HUES6 (cell line): ENCODE measurements around the gene DCLRE1B.

ENCODE experiments used
- H3K27ac ChIP-seq: 2 replicates; pipeline ENCODE4 v1.7.0; 2013; ENCODE audit warnings: low read depth, mild to moderate bottlenecking, low read length, inconsistent platforms
- H3K27me3 ChIP-seq: 2 replicates; pipeline ENCODE4 v1.6.1; 2013; ENCODE audit warnings: low read length; ENCODE audit not compliant: control insufficient read depth, insufficient read depth
- H3K36me3 ChIP-seq: 2 replicates; pipeline ENCODE4 v1.6.1; 2013; ENCODE audit warnings: low read length; ENCODE audit not compliant: control insufficient read depth, insufficient read depth
- H3K4me1 ChIP-seq: 2 replicates; pipeline ENCODE4 v1.6.1; 2013; ENCODE audit warnings: low read length; ENCODE audit not compliant: control insufficient read depth, insufficient read depth
- H3K4me3 ChIP-seq: 2 replicates; pipeline ENCODE4 v1.5.1; 2013; ENCODE audit warnings: low read depth, low read length
- H3K9ac ChIP-seq: one replicate; pipeline ENCODE4 v1.6.1; 2013; ENCODE audit warnings: mild to moderate bottlenecking, low read length
- H3K9me3 ChIP-seq: 2 replicates; pipeline ENCODE4 v1.6.1; 2013; ENCODE audit warnings: low read depth, low read length; ENCODE audit not compliant: control insufficient read depth, insufficient read depth

The DCLRE1B gene

GRCh38 chr1:113912594-113913311 lies 7.6 kb downstream of the DCLRE1B start:
- Histone ChIP-seq H3K9ac (no peak overlapping the region), H3K9me3 (no peaks in the 10 kb centered on the region), H3K27ac (no peak overlapping the region), H3K27me3 (no peaks in the 10 kb centered on the region), H3K4me1 (no peaks in the 10 kb centered on the region), H3K36me3 (peaks cover 45% of the 10 kb centered on the region), H3K4me3 (no peak overlapping the region)

DNA sequence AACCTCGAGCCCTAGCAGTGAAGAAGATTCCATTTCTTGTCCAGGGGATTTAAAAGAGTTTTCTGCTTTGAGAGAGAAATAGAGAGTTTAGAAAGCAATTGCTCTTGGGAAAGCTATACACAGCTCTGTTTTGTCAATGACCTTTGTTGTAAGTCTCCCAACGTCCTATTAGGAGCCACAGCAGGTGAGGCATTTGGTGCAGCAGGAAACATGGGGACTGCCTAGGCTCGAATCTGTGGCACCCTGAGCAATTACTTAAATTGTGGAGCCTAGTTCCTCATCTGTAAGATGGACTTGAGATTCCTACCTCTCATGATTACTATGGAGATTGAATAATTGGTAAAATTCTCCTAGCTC lies 8.2 kb downstream of the DCLRE1B start:
- no peak overlapping the region for H3K27ac ChIP-seq

DNA sequence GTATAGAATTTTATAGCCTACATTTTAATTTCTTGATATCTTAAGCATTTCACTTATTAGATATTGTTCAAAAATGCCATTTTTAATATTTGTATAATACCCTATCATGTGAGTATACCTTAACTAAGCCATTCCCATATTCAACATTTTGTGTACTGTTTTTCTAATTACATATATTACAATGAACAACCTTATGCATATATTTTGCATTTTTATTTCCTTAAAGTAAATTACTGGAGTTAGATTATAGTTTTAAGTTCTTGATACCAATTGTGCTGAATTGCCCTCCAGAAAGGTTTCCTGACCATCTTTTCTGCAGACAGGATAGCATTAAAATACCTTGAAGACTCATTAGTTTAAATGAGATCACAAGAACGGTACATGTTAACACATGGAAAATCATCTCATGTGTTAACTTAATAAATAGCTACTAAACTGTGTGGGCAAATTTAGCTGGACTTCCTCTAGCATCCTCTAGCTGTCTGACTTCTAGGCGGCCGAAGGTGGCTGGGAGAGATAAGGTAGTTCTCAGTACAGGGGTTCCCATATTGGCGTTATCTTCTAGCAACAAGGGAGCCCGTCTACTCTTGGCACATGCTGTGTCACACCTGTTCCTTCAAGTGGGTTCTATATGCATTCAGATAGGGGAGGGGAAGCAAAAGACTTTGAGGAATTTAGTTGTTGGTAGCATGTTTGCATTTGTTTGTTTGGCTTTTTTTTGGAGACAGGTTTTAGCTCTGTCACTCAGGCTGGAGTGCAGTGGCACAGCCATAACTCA lies 8.9 kb downstream of the DCLRE1B start:
- Histone ChIP-seq H3K27me3 (no peaks in the 10 kb centered on the region), H3K36me3 (peaks cover 32% of the 10 kb centered on the region), H3K27ac (no peak overlapping the region), H3K9me3 (no peaks in the 10 kb centered on the region), H3K4me3 (no peak overlapping the region), H3K9ac (no peak overlapping the region), H3K4me1 (no peaks in the 10 kb centered on the region)

More for the DNA sequence above, 8.2 kb downstream of the DCLRE1B start:
- no peaks in the 10 kb centered on the region for H3K9me3 ChIP-seq
- peaks cover 39% of the 10 kb centered on the region for H3K36me3 ChIP-seq
- H3K9ac ChIP-seq, result no peak overlapping the region
- no peaks in the 10 kb centered on the region for H3K27me3 ChIP-seq
- H3K4me1 ChIP-seq, result no peaks in the 10 kb centered on the region
- no peak overlapping the region for H3K4me3 ChIP-seq

DNA sequence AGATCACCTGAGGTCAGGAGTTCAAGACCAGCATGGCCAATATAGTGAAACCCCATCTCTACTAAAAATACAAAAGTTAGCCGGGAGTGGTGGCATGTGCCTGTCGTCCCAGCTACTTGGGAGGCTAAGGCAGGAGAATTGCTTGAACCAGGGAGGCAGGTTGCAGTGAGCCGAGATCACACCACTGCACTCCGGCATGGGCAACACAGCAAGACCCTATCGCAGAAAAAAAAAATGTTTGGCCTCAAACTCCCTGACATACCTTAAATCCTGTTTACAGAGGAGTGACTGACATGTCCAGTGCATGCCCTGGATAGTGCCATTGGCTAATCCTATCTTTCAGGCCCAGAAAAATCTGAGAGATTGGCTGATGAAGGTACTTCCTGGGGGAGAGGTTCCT lies 11.8 kb downstream of the DCLRE1B start:
- no peaks in the 10 kb centered on the region for H3K27me3 ChIP-seq
- H3K9me3 ChIP-seq, result no peaks in the 10 kb centered on the region
- H3K9ac ChIP-seq, result no peak overlapping the region
- H3K4me1 ChIP-seq, result no peaks in the 10 kb centered on the region
- peaks cover 6% of the 10 kb centered on the region; the same call in 1 of the 2 replicates for H3K36me3 ChIP-seq
- H3K27ac ChIP-seq, result no peak overlapping the region
- no peak overlapping the region for H3K4me3 ChIP-seq

DNA sequence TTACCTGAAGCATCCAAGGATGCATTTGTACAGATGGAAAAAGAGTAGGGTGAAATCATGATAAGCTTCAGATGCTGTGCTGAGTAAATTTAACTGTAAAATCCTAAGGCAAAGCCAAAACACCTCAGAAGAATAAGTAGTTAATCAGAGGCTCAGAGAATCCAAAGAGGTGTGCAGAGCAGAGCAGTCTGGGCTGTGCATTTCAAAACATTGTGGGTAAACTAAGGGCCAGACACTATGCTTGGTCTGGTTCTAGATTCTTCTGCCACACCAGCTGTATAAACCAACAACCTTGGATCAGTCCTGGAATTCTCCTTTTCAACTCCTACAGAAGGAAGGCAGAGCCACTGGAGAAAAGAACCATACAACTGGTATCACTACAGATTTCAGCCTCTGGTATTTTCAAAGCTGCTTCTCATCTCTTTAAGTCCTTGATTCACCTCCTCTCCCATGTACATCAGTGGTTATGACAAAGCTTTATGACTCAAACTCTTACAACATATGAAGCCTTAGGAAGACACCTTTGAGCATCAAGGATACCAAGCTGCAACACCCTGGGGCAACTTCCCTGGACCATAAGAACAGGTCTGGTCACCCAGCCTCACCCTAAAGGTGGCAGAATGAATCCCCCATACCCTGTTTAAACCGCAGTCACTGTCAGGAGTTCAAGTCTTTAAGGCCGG lies 12.4 kb downstream of the DCLRE1B start:
- H3K36me3 ChIP-seq, result peaks cover 4% of the 10 kb centered on the region; the same call in 1 of the 2 replicates
- H3K9me3 ChIP-seq, result no peaks in the 10 kb centered on the region
- H3K27ac ChIP-seq, result no peak overlapping the region
- H3K9ac ChIP-seq, result no peak overlapping the region
- no peaks in the 10 kb centered on the region for H3K4me1 ChIP-seq
- no peaks in the 10 kb centered on the region for H3K27me3 ChIP-seq
- no peak overlapping the region for H3K4me3 ChIP-seq

DNA sequence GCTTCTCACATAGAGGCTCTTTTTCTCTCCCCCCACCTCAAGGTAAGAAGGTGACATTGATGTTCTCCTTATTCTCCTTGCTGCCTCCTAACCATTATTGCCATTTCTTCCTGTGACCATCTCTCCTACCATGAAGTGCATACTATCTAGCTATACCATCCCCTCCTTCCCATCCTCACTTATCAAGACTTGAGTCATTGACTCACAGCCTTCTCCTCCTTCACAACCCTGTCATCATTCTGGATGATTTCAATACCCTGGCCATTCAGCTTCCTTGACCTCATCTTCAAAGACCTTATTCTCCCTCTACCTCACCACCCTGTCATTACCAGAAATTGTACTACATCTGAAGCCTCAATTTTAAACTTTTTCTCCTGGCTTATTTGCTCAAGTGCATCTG lies 13.1 kb downstream of the DCLRE1B start:
- no peak overlapping the region for H3K4me3 ChIP-seq
- H3K4me1 ChIP-seq, result no peaks in the 10 kb centered on the region
- H3K36me3 ChIP-seq, result no peaks in the 10 kb centered on the region
- H3K27ac ChIP-seq, result no peak overlapping the region
- no peak overlapping the region for H3K9ac ChIP-seq
- no peaks in the 10 kb centered on the region for H3K9me3 ChIP-seq
- H3K27me3 ChIP-seq, result no peaks in the 10 kb centered on the region

GRCh38 chr1:113922957-113923356 lies 17.8 kb downstream of the DCLRE1B start:
- Histone ChIP-seq H3K27me3 (no peaks in the 10 kb centered on the region), H3K9ac (no peak overlapping the region), H3K36me3 (no peaks in the 10 kb centered on the region), H3K4me3 (no peak overlapping the region), H3K27ac (no peak overlapping the region), H3K9me3 (no peaks in the 10 kb centered on the region), H3K4me1 (no peaks in the 10 kb centered on the region)

- no peak overlapping the region for H3K4me3 ChIP-seq
These were observed 19.3 kb downstream of the DCLRE1B start for GRCh38 chr1:113924473-113924872.

DNA sequence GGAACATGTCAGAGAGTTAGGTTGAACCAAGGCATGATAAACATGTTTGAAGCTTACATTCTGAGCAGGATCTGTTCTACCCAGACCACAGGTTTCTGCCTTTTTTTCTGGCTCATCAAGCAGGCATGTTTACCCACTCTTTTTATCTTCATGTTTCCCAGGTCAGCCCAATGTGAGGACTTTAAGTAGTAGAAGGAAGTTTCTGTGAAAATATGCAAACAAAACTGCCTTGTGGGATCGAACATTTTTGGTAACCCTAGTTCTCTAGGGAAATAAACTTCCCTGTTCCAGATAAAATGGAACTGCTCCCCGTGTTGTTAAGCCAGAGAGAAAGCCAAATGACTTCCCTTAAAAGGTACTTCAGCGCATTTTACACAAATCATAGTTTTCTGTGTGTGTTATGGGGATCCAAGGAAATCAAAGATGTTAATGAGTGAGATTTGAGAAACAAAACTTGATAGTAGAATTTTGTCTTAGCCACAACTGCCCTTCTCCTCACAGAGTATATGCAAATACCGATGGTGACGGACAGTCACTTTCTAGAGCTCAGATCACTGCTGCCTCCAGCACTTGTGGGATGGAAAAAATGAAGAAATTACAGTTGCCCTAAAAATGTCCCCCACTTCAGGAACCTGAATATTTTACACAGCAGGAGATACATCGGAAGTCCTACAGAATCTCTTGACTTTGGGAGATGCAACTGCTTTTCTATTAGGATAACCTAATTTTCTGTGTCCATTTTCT lies 23.2 kb downstream of the DCLRE1B start:
- no peaks in the 10 kb centered on the region for H3K36me3 ChIP-seq
- no peaks in the 10 kb centered on the region for H3K27me3 ChIP-seq
- no peaks in the 10 kb centered on the region for H3K9me3 ChIP-seq
- peak overlapping the region; percentile 99 for H3K4me3 ChIP-seq
- peaks cover 16% of the 10 kb centered on the region for H3K4me1 ChIP-seq
- peak overlapping the region; percentile 78 for H3K9ac ChIP-seq
- H3K27ac ChIP-seq, result no peak overlapping the region

More at GRCh38 chr1:113924473-113924872, 19.3 kb downstream of the DCLRE1B start:
- H3K4me1 ChIP-seq, result no peaks in the 10 kb centered on the region; the same call in 1 of the 2 replicates
- H3K27ac ChIP-seq, result no peak overlapping the region
- no peaks in the 10 kb centered on the region for H3K36me3 ChIP-seq
- H3K9ac ChIP-seq, result no peak overlapping the region
- no peaks in the 10 kb centered on the region for H3K27me3 ChIP-seq
- H3K9me3 ChIP-seq, result no peaks in the 10 kb centered on the region

DNA sequence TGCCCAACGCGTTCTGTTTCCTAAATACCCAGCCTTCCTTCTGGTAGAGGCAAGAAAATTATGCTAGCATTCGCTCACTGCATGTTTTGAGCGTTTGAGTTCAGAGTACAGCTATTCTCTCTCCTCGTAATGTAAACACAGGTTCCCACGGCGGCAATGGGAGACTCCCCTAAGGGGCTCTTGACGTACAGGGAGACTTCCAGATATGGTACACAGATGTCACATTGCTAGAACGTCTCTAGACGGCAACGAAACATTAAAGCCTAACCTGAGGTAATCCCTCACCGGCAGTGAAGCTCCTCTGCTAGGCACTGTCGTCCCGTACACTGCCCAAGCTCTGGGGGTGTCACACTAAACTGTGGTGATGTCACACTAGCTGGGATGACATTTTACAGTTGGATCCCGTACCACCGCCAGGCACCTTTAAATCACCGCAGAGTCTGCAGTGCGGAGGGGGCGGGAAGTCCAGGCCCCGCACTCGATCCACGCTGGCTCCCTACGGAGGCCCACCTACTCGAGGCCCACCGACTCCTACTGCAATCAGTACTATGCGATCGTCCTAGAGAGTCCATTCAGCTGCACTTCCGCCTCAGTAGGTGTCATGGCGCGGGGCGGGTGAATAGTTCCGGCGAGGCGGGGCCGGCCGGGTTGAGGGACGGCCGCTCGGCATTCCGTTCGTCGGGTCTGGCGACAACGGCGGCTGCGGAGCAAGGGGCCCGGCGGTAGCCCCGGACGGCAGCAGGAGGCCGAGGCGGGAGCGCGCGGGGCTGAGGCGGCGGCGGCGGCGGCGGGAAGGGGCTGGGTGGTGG lies 24.0 kb downstream of the DCLRE1B start, which contains the start of gene HIPK1:
TSS of gene HIPK1 (plus strand) at position 384 of the 809 bp plus-strand sequence.
- Histone ChIP-seq H3K27me3 (no peaks in the 10 kb centered on the region), H3K9me3 (no peaks in the 10 kb centered on the region), H3K36me3 (no peaks in the 10 kb centered on the region), H3K4me3 (peak within 1 kb of the TSS; percentile 99), H3K4me1 (peaks cover 18% of the 10 kb centered on the region), H3K27ac (peak within 1 kb of the TSS; percentile 12; the same call in 1 of the 2 replicates), H3K9ac (peak within 1 kb of the TSS; percentile 89)
